ENCODE results near the gene EFNA5.

DNA sequence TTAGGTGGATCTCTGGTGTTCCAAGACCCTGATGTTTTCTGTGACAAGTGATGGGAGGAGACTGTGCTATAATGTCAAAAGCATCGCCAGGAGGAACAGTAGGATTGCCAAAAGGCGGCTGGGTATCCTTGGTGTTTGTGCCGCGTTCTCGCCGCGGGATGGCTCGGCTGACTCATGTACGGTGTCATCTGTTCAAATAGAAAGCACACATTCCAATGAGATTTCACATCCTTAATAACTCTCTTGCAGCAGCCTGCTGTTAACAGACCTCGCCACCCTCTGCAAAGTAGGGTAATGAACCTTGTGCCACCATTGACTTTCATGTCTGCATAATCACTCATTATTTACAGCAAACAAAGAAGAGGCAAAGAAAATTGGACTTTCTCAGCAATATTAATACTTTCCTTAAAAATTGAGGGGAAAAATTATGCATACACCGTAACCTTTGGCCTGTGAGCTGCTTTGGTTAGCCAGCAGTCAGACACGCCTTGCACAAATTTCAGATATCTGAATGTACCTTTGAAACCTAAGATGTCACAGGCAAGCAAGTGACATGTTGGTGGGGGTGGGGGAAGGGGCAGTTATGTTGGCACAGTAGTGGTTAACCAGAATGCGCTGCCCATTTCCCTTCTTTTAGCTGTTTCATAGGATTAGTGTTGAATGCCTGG is 289.4 kb downstream of the EFNA5 start:
- TF ChIP-seq, protein P1, sequence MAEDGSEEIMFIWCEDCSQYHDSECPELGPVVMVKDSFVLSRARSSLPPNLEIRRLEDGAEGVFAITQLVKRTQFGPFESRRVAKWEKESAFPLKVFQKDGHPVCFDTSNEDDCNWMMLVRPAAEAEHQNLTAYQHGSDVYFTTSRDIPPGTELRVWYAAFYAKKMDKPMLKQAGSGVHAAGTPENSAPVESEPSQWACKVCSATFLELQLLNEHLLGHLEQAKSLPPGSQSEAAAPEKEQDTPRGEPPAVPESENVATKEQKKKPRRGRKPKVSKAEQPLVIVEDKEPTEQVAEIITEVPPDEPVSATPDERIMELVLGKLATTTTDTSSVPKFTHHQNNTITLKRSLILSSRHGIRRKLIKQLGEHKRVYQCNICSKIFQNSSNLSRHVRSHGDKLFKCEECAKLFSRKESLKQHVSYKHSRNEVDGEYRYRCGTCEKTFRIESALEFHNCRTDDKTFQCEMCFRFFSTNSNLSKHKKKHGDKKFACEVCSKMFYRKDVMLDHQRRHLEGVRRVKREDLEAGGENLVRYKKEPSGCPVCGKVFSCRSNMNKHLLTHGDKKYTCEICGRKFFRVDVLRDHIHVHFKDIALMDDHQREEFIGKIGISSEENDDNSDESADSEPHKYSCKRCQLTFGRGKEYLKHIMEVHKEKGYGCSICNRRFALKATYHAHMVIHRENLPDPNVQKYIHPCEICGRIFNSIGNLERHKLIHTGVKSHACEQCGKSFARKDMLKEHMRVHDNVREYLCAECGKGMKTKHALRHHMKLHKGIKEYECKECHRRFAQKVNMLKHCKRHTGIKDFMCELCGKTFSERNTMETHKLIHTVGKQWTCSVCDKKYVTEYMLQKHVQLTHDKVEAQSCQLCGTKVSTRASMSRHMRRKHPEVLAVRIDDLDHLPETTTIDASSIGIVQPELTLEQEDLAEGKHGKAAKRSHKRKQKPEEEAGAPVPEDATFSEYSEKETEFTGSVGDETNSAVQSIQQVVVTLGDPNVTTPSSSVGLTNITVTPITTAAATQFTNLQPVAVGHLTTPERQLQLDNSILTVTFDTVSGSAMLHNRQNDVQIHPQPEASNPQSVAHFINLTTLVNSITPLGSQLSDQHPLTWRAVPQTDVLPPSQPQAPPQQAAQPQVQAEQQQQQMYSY (CRISPR knock-in tag; IDR thresholded peaks at IDR 0.05) = no peak
- TF ChIP-seq, protein P2, sequence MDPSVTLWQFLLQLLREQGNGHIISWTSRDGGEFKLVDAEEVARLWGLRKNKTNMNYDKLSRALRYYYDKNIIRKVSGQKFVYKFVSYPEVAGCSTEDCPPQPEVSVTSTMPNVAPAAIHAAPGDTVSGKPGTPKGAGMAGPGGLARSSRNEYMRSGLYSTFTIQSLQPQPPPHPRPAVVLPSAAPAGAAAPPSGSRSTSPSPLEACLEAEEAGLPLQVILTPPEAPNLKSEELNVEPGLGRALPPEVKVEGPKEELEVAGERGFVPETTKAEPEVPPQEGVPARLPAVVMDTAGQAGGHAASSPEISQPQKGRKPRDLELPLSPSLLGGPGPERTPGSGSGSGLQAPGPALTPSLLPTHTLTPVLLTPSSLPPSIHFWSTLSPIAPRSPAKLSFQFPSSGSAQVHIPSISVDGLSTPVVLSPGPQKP (IDR thresholded peaks at IDR 0.05; ENCODE audit: low read depth, low read length) = no peak
- TF ChIP-seq SMAD5 (IDR thresholded peaks at IDR 0.05; ENCODE audit: low read depth) (no peak), STAT3 (IDR thresholded peaks at IDR 0.05; ENCODE audit: low read depth, low read length) (no peak), CHD2 (IDR thresholded peaks at IDR 0.05; ENCODE audit: borderline replicate concordance, low read depth, low read length) (no peak)
- TF ChIP-seq, protein P3, sequence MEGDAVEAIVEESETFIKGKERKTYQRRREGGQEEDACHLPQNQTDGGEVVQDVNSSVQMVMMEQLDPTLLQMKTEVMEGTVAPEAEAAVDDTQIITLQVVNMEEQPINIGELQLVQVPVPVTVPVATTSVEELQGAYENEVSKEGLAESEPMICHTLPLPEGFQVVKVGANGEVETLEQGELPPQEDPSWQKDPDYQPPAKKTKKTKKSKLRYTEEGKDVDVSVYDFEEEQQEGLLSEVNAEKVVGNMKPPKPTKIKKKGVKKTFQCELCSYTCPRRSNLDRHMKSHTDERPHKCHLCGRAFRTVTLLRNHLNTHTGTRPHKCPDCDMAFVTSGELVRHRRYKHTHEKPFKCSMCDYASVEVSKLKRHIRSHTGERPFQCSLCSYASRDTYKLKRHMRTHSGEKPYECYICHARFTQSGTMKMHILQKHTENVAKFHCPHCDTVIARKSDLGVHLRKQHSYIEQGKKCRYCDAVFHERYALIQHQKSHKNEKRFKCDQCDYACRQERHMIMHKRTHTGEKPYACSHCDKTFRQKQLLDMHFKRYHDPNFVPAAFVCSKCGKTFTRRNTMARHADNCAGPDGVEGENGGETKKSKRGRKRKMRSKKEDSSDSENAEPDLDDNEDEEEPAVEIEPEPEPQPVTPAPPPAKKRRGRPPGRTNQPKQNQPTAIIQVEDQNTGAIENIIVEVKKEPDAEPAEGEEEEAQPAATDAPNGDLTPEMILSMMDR (IDR thresholded peaks at IDR 0.05 in 2 of 3, conservative IDR thresholded peaks at IDR 0.05 in 1 of 3; ENCODE audit: control insufficient read depth in 2 of 3, extremely low read depth in 1 of 3, insufficient read depth in 1 of 3, low read depth in 3 of 3, low read length in 3 of 3) = no peak
